T-helper 17 cell (primary cell): ENCODE results near the gene SH3RF3. TPM values are rescaled to one million over a fixed set of nuclear protein-coding genes. Genes with fewer than 3 reads are reported as not detected.

Experiments used
- ATAC-seq: fragments of 150-1000 bp; cut with Tn5 transposase; 2 replicates; pipeline ENCODE4 v1.10.0; 2021; ENCODE audit warnings: mild to moderate bottlenecking, moderate library complexity
- DNase-seq, 3 donors: peaks; one replicate each; pipeline versions ENCODE4 v3.0.0 to v3.0.0-alpha.2; 2020 to 2021
- H3K9me3 ChIP-seq: one replicate; pipeline ENCODE4 v1.7.0; 2013; ENCODE audit warnings: low read length, mild to moderate bottlenecking; ENCODE audit not compliant: control insufficient read depth, poor library complexity, severe bottlenecking
- H3K27ac Mint-ChIP-seq: one replicate; pipeline ENCODE4 v1.8.0; 2022; ENCODE audit warnings: mild to moderate bottlenecking, moderate library complexity, mixed read lengths
- H3K27me3 Mint-ChIP-seq: one replicate; pipeline ENCODE4 v1.8.0; 2022; ENCODE audit warnings: mixed read lengths
- H3K36me3 Mint-ChIP-seq: one replicate; pipeline ENCODE4 v1.8.0; 2022; ENCODE audit warnings: low read depth, mixed read lengths
- H3K4me1 Mint-ChIP-seq: one replicate; pipeline ENCODE4 v1.8.0; 2022; ENCODE audit warnings: mild to moderate bottlenecking, mixed read lengths
- H3K4me3 Mint-ChIP-seq: one replicate; pipeline ENCODE4 v1.8.0; 2022; ENCODE audit warnings: mild to moderate bottlenecking, moderate library complexity, mixed read lengths
- total RNA-seq, 4 donors: library from RNA in 2 of 4; stranded (reverse) in 2 of 4; gene quantifications; one replicate each; pipeline ENCODE4 v1.2.3 and lab custom pipeline; 2022 to 2026

The SH3RF3 gene
- total RNA-seq, 2 donors from 2014 or later, result 0.16 to 0.27 TPM

GRCh38 chr2:109475531-109476210 lies 346.7 kb downstream of the SH3RF3 start:
- peaks cover 15% of the 10 kb centered on the region for H3K27me3 Mint-ChIP-seq
- H3K27ac Mint-ChIP-seq, result no peak overlapping the region
- H3K4me1 Mint-ChIP-seq, result peaks cover 2% of the 10 kb centered on the region
- H3K9me3 ChIP-seq, result no peaks in the 10 kb centered on the region
- DNase-seq, result no peak
- no peak overlapping the region for H3K4me3 Mint-ChIP-seq
- H3K36me3 Mint-ChIP-seq, result no peaks in the 10 kb centered on the region
- no peak for ATAC-seq

GRCh38 chr2:109476641-109477441 lies 347.8 kb downstream of the SH3RF3 start:
- Mint-ChIP-seq H3K27ac (no peak overlapping the region), H3K4me1 (peaks cover 2% of the 10 kb centered on the region), H3K36me3 (no peaks in the 10 kb centered on the region), H3K4me3 (no peak overlapping the region), H3K27me3 (peaks cover 18% of the 10 kb centered on the region)
- ATAC-seq (no peak), DNase-seq (no peak)
- no peaks in the 10 kb centered on the region for H3K9me3 ChIP-seq

- peaks cover 31% of the 10 kb centered on the region for H3K27me3 Mint-ChIP-seq
- no peaks in the 10 kb centered on the region for H3K4me1 Mint-ChIP-seq
- H3K9me3 ChIP-seq, result no peaks in the 10 kb centered on the region
- H3K27ac Mint-ChIP-seq, result no peak overlapping the region
- peaks cover 3% of the 10 kb centered on the region for H3K36me3 Mint-ChIP-seq
- no peak overlapping the region for H3K4me3 Mint-ChIP-seq
- no peak for DNase-seq
- ATAC-seq, result no peak
Measured at GRCh38 chr2:109478906-109479493, 350.0 kb downstream of the SH3RF3 start.

- no peaks in the 10 kb centered on the region for H3K4me1 Mint-ChIP-seq
- H3K9me3 ChIP-seq, result no peaks in the 10 kb centered on the region
- no peak overlapping the region for H3K27ac Mint-ChIP-seq
- DNase-seq, result no peak
- peaks cover 37% of the 10 kb centered on the region for H3K27me3 Mint-ChIP-seq
- peaks cover 3% of the 10 kb centered on the region for H3K36me3 Mint-ChIP-seq
- no peak overlapping the region for H3K4me3 Mint-ChIP-seq
- no peak for ATAC-seq
Measured at GRCh38 chr2:109479804-109480203, 350.8 kb downstream of the SH3RF3 start.

GRCh38 chr2:109480486-109481195 lies 351.6 kb downstream of the SH3RF3 start:
- DNase-seq (no peak), ATAC-seq (no peak)
- Mint-ChIP-seq H3K27me3 (peaks cover 39% of the 10 kb centered on the region), H3K36me3 (peaks cover 3% of the 10 kb centered on the region), H3K4me3 (no peak overlapping the region), H3K4me1 (no peaks in the 10 kb centered on the region), H3K27ac (no peak overlapping the region)
- no peaks in the 10 kb centered on the region for H3K9me3 ChIP-seq

GRCh38 chr2:109481196-109481555 lies 352.2 kb downstream of the SH3RF3 start:
- H3K4me3 Mint-ChIP-seq, result no peak overlapping the region
- no peak overlapping the region for H3K27ac Mint-ChIP-seq
- DNase-seq (no peak), ATAC-seq (no peak)
- no peaks in the 10 kb centered on the region for H3K9me3 ChIP-seq
- peaks cover 44% of the 10 kb centered on the region for H3K27me3 Mint-ChIP-seq
- peaks cover 3% of the 10 kb centered on the region for H3K36me3 Mint-ChIP-seq
- no peaks in the 10 kb centered on the region for H3K4me1 Mint-ChIP-seq

- H3K27ac Mint-ChIP-seq, result no peak overlapping the region
- no peaks in the 10 kb centered on the region for H3K9me3 ChIP-seq
- ATAC-seq (no peak), DNase-seq (no peak)
- peaks cover 3% of the 10 kb centered on the region for H3K36me3 Mint-ChIP-seq
- no peak overlapping the region for H3K4me3 Mint-ChIP-seq
- peaks cover 48% of the 10 kb centered on the region for H3K27me3 Mint-ChIP-seq
- no peaks in the 10 kb centered on the region for H3K4me1 Mint-ChIP-seq
Measured at GRCh38 chr2:109481599-109481998, 352.6 kb downstream of the SH3RF3 start.

GRCh38 chr2:109482361-109482861 lies 353.4 kb downstream of the SH3RF3 start:
- Mint-ChIP-seq H3K27me3 (peaks cover 56% of the 10 kb centered on the region), H3K4me1 (no peaks in the 10 kb centered on the region), H3K27ac (no peak overlapping the region), H3K36me3 (peaks cover 3% of the 10 kb centered on the region), H3K4me3 (no peak overlapping the region)
- ATAC-seq (no peak), DNase-seq (no peak)
- no peaks in the 10 kb centered on the region for H3K9me3 ChIP-seq

- H3K36me3 Mint-ChIP-seq, result peaks cover 3% of the 10 kb centered on the region
- no peaks in the 10 kb centered on the region for H3K9me3 ChIP-seq
- no peak for DNase-seq
- H3K27me3 Mint-ChIP-seq, result peaks cover 49% of the 10 kb centered on the region
- ATAC-seq, result no peak
- no peaks in the 10 kb centered on the region for H3K4me1 Mint-ChIP-seq
- no peak overlapping the region for H3K4me3 Mint-ChIP-seq
- H3K27ac Mint-ChIP-seq, result no peak overlapping the region
Measured at GRCh38 chr2:109486711-109487535, 357.9 kb downstream of the SH3RF3 start.

- H3K27ac Mint-ChIP-seq, result no peak overlapping the region
- peaks cover 47% of the 10 kb centered on the region for H3K27me3 Mint-ChIP-seq
- no peak overlapping the region for H3K4me3 Mint-ChIP-seq
- ATAC-seq, result no peak
- no peaks in the 10 kb centered on the region for H3K4me1 Mint-ChIP-seq
- no peak for DNase-seq
- H3K9me3 ChIP-seq, result no peaks in the 10 kb centered on the region
- peaks cover 3% of the 10 kb centered on the region for H3K36me3 Mint-ChIP-seq
Measured at GRCh38 chr2:109487536-109487869, 358.5 kb downstream of the SH3RF3 start.

GRCh38 chr2:109487871-109488655 lies 359.1 kb downstream of the SH3RF3 start:
- Mint-ChIP-seq H3K27me3 (peaks cover 42% of the 10 kb centered on the region), H3K4me3 (no peak overlapping the region), H3K27ac (no peak overlapping the region), H3K36me3 (peaks cover 3% of the 10 kb centered on the region), H3K4me1 (no peaks in the 10 kb centered on the region)
- H3K9me3 ChIP-seq, result no peaks in the 10 kb centered on the region
- DNase-seq, result no peak
- ATAC-seq, result no peak

- peaks cover 29% of the 10 kb centered on the region for H3K27me3 Mint-ChIP-seq
- no peak overlapping the region for H3K4me3 Mint-ChIP-seq
- no peaks in the 10 kb centered on the region for H3K36me3 Mint-ChIP-seq
- no peak for ATAC-seq
- no peaks in the 10 kb centered on the region for H3K9me3 ChIP-seq
- no peak for DNase-seq
- H3K4me1 Mint-ChIP-seq, result no peaks in the 10 kb centered on the region
- H3K27ac Mint-ChIP-seq, result no peak overlapping the region
Measured at GRCh38 chr2:109489296-109489695, 360.3 kb downstream of the SH3RF3 start.
